SK-N-SH (cell line): Measurements from ENCODE around the gene SLCO2A1. TPM values are rescaled to one million over a fixed set of nuclear protein-coding genes. Genes with fewer than 3 reads are reported as not detected.

Experiments
- CTCF ChIA-PET: fragments of 300-600, 350-600 bp; formaldehyde crosslinking; extraction: SDS; loops from one replicate; lab custom pipeline; 2021; lab: Yijun Ruan, JAX
- POLR2A ChIA-PET: fragments of 350-600 bp; sonication (Branson Sonifier 250); formaldehyde crosslinking; extraction: SDS; loops from one replicate; lab custom pipeline; 2020; ENCODE audit warnings: antibody characterized with exemption, inconsistent platforms; lab: Yijun Ruan, JAX
- DNase-seq: peaks from one replicate; pipeline ENCODE4 v3.0.0; 2012
- H2AFZ ChIP-seq: fragments of 200-600 bp; sonication (generic); 2 replicates; pipeline ENCODE4 v1.8.1; 2016; ENCODE audit warnings: antibody characterized with exemption, mild to moderate bottlenecking, low read depth
- H3F3A ChIP-seq: fragments of 200-600 bp; sonication (generic); replicated peaks from 2 replicates; pipeline ENCODE3; 2016; ENCODE audit warnings: antibody characterized with exemption, mild to moderate bottlenecking; ENCODE audit not compliant: insufficient read depth
- H3K27ac ChIP-seq, 2 experiments: fragments of 200-500 bp in 1 of 2; fragments of 200-600 bp in 1 of 2; sonication (Bioruptor generic) in 1 of 2; sonication (generic), shearing (Covaris generic) in 1 of 2; 2 replicates each; pipeline versions ENCODE4 v1.5.1 to v1.6.1; 2014 to 2016; ENCODE audit warnings: low read depth in 2 of 2, inconsistent platforms in 1 of 2, low read length in 1 of 2, mild to moderate bottlenecking in 1 of 2, mixed read lengths in 1 of 2
- H3K27me3 ChIP-seq: fragments of 200-600 bp; sonication (generic), shearing (Covaris generic); 2 replicates; pipeline ENCODE4 v1.6.1; 2016; ENCODE audit warnings: mixed run types; ENCODE audit not compliant: insufficient read depth
- H3K36me3 ChIP-seq, 2 experiments: fragments of 200-500 bp in 1 of 2; fragments of 200-600 bp in 1 of 2; sonication (Bioruptor generic) in 1 of 2; sonication (generic) in 1 of 2; replicated peaks in 1 of 2; 2 replicates each; pipeline versions ENCODE3 to v1.5.1; 2014 to 2016; ENCODE audit warnings: low read length in 1 of 2, mild to moderate bottlenecking in 1 of 2; ENCODE audit not compliant: insufficient read depth in 2 of 2, control insufficient read depth in 1 of 2
- H3K4me1 ChIP-seq, 2 experiments: fragments of 200-500 bp in 1 of 2; fragments of 200-600 bp in 1 of 2; sonication (Bioruptor generic) in 1 of 2; sonication (generic), shearing (Covaris generic) in 1 of 2; 2 replicates each; pipeline versions ENCODE4 v1.5.1 to v1.6.1; 2014 to 2016; ENCODE audit warnings: low read depth in 1 of 2, low read length in 1 of 2, mixed run types in 1 of 2; ENCODE audit not compliant: insufficient read depth in 2 of 2, control insufficient read depth in 1 of 2
- H3K4me2 ChIP-seq: fragments of 200-600 bp; sonication (generic), shearing (Covaris generic); 2 replicates; pipeline ENCODE4 v1.6.1; 2017; ENCODE audit warnings: mixed run types
- H3K4me3 ChIP-seq, 2 experiments: fragments of 200-500 bp in 1 of 2; fragments of 200-600 bp in 1 of 2; sonication (Bioruptor generic) in 1 of 2; sonication (generic), shearing (Covaris generic) in 1 of 2; 2 replicates each; pipeline versions ENCODE4 v1.5.1 to v1.8.1; 2014 to 2016; ENCODE audit warnings: low read depth in 2 of 2, inconsistent platforms in 1 of 2, low read length in 1 of 2, mild to moderate bottlenecking in 1 of 2, mixed read lengths in 1 of 2, moderate library complexity in 1 of 2
- H3K79me2 ChIP-seq: fragments of 200-600 bp; sonication (generic); 2 replicates; pipeline ENCODE4 v1.8.1; 2017; ENCODE audit warnings: mild to moderate bottlenecking; ENCODE audit not compliant: insufficient read depth
- H3K9ac ChIP-seq: fragments of 200-600 bp; sonication (generic); 2 replicates; pipeline ENCODE4 v1.6.1; 2017; ENCODE audit warnings: mixed run types
- H3K9me2 ChIP-seq: fragments of 200-600 bp; sonication (generic); 2 replicates; pipeline ENCODE4 v1.6.1; 2017; ENCODE audit warnings: mixed run types
- H3K9me3 ChIP-seq: fragments of 200-600 bp; sonication (generic); 2 replicates; pipeline ENCODE4 v1.6.1; 2017; ENCODE audit warnings: mixed run types, mild to moderate bottlenecking, moderate library complexity
- H4K20me1 ChIP-seq: fragments of 200-600 bp; sonication (generic); 2 replicates; pipeline ENCODE4 v1.6.1; 2017; ENCODE audit warnings: mild to moderate bottlenecking, mixed run types; ENCODE audit not compliant: insufficient read depth
- EZH2phosphoT487 ChIP-seq: fragments of 200-600 bp; sonication (generic); IDR thresholded peaks from 2 replicates; pipeline ENCODE4 v1.6.1; 2017; ENCODE audit warnings: low read depth, mixed run types, mild to moderate bottlenecking, antibody characterized with exemption, moderate library complexity, borderline replicate concordance
- FOXM1 ChIP-seq: IDR thresholded peaks from 2 replicates; pipeline ENCODE4 v1.4.0; 2012; ENCODE audit warnings: low read depth, mild to moderate bottlenecking
- GABPA ChIP-seq: IDR thresholded peaks from 2 replicates; pipeline ENCODE4 v1.4.0; 2012; ENCODE audit warnings: low read depth, mild to moderate bottlenecking
- GATA2 ChIP-seq: sonication (generic); formaldehyde crosslinking; IDR thresholded peaks from 2 replicates; pipeline ENCODE4 v1.5.0; 2020; ENCODE audit warnings: mild to moderate bottlenecking, missing genetic modification reagents
- IRF3 ChIP-seq: fragments of 150-350 bp; IDR thresholded peaks from 2 replicates; pipeline ENCODE4 v1.6.1; 2016; ENCODE audit warnings: mild to moderate bottlenecking, low read depth, low read length
- JUND ChIP-seq: IDR thresholded peaks from 2 replicates; pipeline ENCODE4 v1.4.0; 2012
- MAX ChIP-seq: IDR thresholded peaks from 2 replicates; pipeline ENCODE4 v1.4.0; 2012; ENCODE audit warnings: low read depth
- MEF2A ChIP-seq: IDR thresholded peaks from 2 replicates; pipeline ENCODE4 v1.4.0; 2012; ENCODE audit warnings: low read depth, borderline replicate concordance
- MXI1 ChIP-seq: IDR thresholded peaks from 2 replicates; pipeline ENCODE4 v1.6.1; 2012; ENCODE audit warnings: mild to moderate bottlenecking, low read depth, low read length, improper control_type of control experiment
- NFIC ChIP-seq: IDR thresholded peaks from 2 replicates; pipeline ENCODE4 v1.4.0; 2012; ENCODE audit warnings: borderline replicate concordance
- RCOR1 ChIP-seq: fragments of 150-350 bp; IDR thresholded peaks from 2 replicates; pipeline ENCODE4 v1.6.1; 2017; ENCODE audit warnings: antibody characterized with exemption, low read length
- SIN3A ChIP-seq: IDR thresholded peaks from 2 replicates; pipeline ENCODE4 v1.6.1; 2012; ENCODE audit warnings: low read depth, mild to moderate bottlenecking, low read length, moderate library complexity, borderline replicate concordance
- TAF1 ChIP-seq: IDR thresholded peaks from 2 replicates; pipeline ENCODE4 v1.6.1; 2012; ENCODE audit warnings: low read depth, mild to moderate bottlenecking, low read length, moderate library complexity, borderline replicate concordance
- ZBTB33 ChIP-seq: IDR thresholded peaks from 2 replicates; pipeline ENCODE4 v1.4.0; 2012; ENCODE audit warnings: low read depth, borderline replicate concordance
- WGBS: methylation state at CpG from one replicate; pipeline ENCODE4 v1.1.6; 2017; ENCODE audit warnings: low lambda C conversion rate; 5-methylcytosine and 5-hydroxymethylcytosine counted together
- polyA plus RNA-seq, 3 experiments: library from polyadenylated mRNA; depleted of rRNA; stranded (reverse); fragments of >200 nt; gene quantifications; 2 replicates each; pipeline ENCODE4 v1.2.3, GENCODE V29; 2012

The SLCO2A1 gene
- polyA plus RNA-seq, 1 of the 3 experiments (the other 2 are of a cell fraction) = 9.3 TPM

DNA sequence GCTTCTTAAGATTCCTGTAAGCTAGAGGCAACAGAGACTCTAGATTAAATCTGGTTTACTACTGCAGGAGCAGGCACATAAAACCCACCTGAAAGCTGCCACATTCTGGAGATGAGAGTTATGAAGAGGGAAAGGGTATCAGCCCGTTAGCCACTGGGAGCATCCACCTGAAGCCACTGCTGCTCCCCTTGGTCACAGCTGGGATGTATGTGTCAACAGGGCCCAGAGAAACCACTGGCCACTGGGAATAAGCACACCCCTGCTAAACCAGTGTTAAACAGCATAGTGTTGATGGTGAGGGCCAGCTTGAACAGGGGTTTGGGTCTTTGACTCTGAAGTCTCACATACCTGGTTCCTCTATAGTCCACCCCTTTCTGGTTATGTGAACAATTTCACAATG is 10.9 kb downstream of the SLCO2A1 start:
- H2AFZ ChIP-seq = no peak overlapping the region
- CTCF ChIA-PET = no interaction called here
- no peak overlapping the region for H3K9ac ChIP-seq
- no peak overlapping the region for H3K4me3 ChIP-seq
- TF ChIP-seq GABPA (no peak), NFIC (no peak), MXI1 (no peak), IRF3 (no peak), SIN3A (no peak), RCOR1 (no peak), MEF2A (no peak), TAF1 (no peak), GATA2 (CRISPR knock-in tag) (no peak), ZBTB33 (no peak), JUND (no peak)
- H3K36me3 ChIP-seq = no peaks in the 10 kb centered on the region
- H3F3A ChIP-seq = no peaks in the 10 kb centered on the region
- no peak overlapping the region for H3K27ac ChIP-seq
- H3K4me2 ChIP-seq = no peak overlapping the region
- POLR2A ChIA-PET = no interaction called here
- no peaks in the 10 kb centered on the region; a peak in 1 of 4 replicates for H3K4me1 ChIP-seq
- no peaks in the 10 kb centered on the region for H4K20me1 ChIP-seq
- no peak for DNase-seq
- H3K9me2 ChIP-seq = no peaks in the 10 kb centered on the region
- no peaks in the 10 kb centered on the region for H3K9me3 ChIP-seq
- no peaks in the 10 kb centered on the region for H3K27me3 ChIP-seq
- no peaks in the 10 kb centered on the region for H3K79me2 ChIP-seq
- WGBS = 60% methylated on average over 1 of the region's 1 CpG

DNA sequence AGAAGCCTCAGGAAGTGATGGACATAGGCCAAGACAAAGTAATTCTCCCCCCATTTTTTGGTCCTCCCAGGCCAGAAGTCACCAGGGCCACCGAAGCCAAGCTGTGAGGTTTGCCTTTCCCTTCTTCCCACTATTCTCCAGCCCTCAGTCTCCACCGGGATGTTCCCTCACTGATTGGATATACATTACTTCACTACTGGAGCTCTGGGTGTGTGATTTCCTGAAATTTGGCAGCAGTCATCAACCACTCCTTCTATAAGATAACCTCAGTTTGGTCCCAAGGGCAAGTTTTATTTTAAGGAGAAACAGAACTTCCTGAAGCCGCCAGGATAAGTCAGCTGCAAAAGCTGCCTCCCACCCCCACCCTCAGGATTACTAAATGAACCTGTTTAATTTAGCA is 11.3 kb downstream of the SLCO2A1 start:
- DNase-seq = no peak
- TF ChIP-seq NFIC = no peak
- no peak for TF ChIP-seq EZH2phosphoT487
- no peak for TF ChIP-seq FOXM1
- no peak for TF ChIP-seq MAX
- TF ChIP-seq MEF2A = no peak
- TF ChIP-seq, all 33 proteins: peak for 0

More for the DNA sequence above, 11.3 kb downstream of the SLCO2A1 start:
- Histone ChIP-seq H4K20me1 (no peaks in the 10 kb centered on the region), H3K4me2 (no peak overlapping the region), H3K4me1 (no peaks in the 10 kb centered on the region; a peak in 1 of 4 replicates), H3K79me2 (no peaks in the 10 kb centered on the region), H3K36me3 (no peaks in the 10 kb centered on the region), H3K27ac (no peak overlapping the region), H2AFZ (no peak overlapping the region), H3K27me3 (no peaks in the 10 kb centered on the region), H3F3A (no peaks in the 10 kb centered on the region), H3K9me3 (no peaks in the 10 kb centered on the region), H3K9ac (no peak overlapping the region), H3K9me2 (no peaks in the 10 kb centered on the region), H3K4me3 (no peak overlapping the region)
- CTCF ChIA-PET = no interaction called here
- POLR2A ChIA-PET = no interaction called here
- WGBS = 86% methylated on average over 3 of the region's 3 CpGs
